ENCODE results near the gene DOCK4. TPM values are rescaled to one million over a fixed set of nuclear protein-coding genes. Genes with fewer than 3 reads are reported as not detected.

DOCK4 gene
- polyA plus RNA-seq, 2 of the 4 experiments (the other 2 are of a cell fraction) = 13.7 to 15.7 TPM

DNA sequence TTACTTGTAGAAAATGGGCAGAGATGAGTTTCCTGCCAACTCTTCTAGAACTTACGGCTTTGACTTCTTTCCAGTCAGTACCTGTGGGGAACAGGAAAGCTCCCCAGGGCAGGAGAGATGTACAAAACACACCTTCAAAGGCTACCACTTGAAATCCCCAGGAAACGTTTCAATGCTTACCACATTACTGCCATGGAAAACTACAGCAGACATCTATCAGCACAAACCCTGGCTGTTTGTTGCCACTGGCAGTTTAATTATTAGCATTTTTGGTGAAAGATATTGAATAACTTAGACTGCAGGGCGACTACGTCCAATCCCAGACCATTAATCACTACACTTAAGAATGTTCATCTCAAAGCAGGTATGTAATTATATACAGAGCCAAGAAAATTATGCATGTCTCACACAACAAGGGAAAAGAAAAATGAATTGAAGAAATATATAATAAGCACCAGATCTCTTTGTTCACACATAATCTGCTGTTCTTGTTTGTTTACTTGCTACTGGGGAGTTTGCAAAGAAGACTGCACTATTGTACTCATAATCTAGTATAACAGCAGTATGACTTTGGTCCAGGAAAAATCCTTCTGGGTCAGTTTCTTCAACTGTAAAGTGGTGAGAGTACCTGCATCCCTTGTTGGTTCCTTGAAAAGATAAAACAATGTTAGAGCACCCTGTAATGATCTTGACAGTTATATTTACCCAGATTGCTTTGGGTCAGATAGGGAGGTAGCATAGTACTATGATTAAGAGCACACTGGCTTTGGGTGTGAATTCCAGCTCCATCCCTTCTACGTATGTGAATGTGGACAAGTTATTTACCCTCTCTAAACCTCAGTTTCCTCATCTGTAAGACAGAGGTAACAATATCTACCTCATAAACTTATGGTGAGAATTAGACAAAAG lies 138.3 kb downstream of the DOCK4 start:
- Histone ChIP-seq H3K4me3 (no peak overlapping the region), H3K9me3 (no peaks in the 10 kb centered on the region), H3K4me2 (peak overlapping the region; percentile 77), H3K27ac (peak overlapping the region; percentile 60 to 72), H3K4me1 (peaks cover 82% of the 10 kb centered on the region)
- FAIRE-seq (peak; percentile 7), DNase-seq (ENCODE audit: low read depth in 1 of 2, low spot score in 1 of 2) (peak in 1 of 2 experiments; percentile 36), ATAC-seq (peak; percentile 71 to 74)
- TF ChIP-seq BHLHE40 (IDR thresholded peaks at IDR 0.05; ENCODE audit: low read depth, low read length) (no peak), FOSL2 (IDR thresholded peaks at IDR 0.05) (no peak), FOSL2 (CRISPR knock-in tag; IDR thresholded peaks at IDR 0.05) (peak; percentile 12; the same call in 1 of the 2 replicates), RARB (CRISPR knock-in tag; IDR thresholded peaks at IDR 0.05) (no peak), EP300 (IDR thresholded peaks at IDR 0.05) (0 out of 5 replicates have a peak, but pooled peaks of 1 of the 2 experiments have one; percentile 13)
- WGBS (ENCODE audit: missing lambda C conversion rate) = 12% methylated on average over 5 of the region's 5 CpGs
- ChIA-PET CTCF (no interaction called here), POLR2A (no interaction called here)

- ChIA-PET POLR2A (no interaction called here), CTCF (no interaction called here)
- Histone ChIP-seq H3K27ac (peak overlapping the region; percentile 60 to 72), H3K9me3 (no peaks in the 10 kb centered on the region), H3K4me3 (no peak overlapping the region), H3K4me2 (peak overlapping the region; percentile 77), H3K4me1 (peaks cover 75% of the 10 kb centered on the region)
- ATAC-seq = peak in 1 of 2 experiments; percentile 38; a peak in 3 of 6 replicates
- no peak for DNase-seq (ENCODE audit: low read depth in 1 of 2, low spot score in 1 of 2)
- WGBS (ENCODE audit: missing lambda C conversion rate) = 18% methylated on average over 2 of the region's 2 CpGs
- TF ChIP-seq FOXS1 (CRISPR knock-in tag; IDR thresholded peaks at IDR 0.05) = no peak
- TF ChIP-seq ZC3H11A (IDR thresholded peaks at IDR 0.05) = no peak
- no peak for TF ChIP-seq FOSL2 (IDR thresholded peaks at IDR 0.05)
- no peak for TF ChIP-seq FOSL2 (CRISPR knock-in tag; IDR thresholded peaks at IDR 0.05)
- no peak for TF ChIP-seq PHF8 (IDR thresholded peaks at IDR 0.05; ENCODE audit: borderline replicate concordance, low read depth)
- TF ChIP-seq ESRRA (IDR thresholded peaks at IDR 0.05; ENCODE audit: borderline replicate concordance, low read length) = no peak
- TF ChIP-seq GATA3 (IDR thresholded peaks at IDR 0.05; ENCODE audit: borderline replicate concordance) = no peak
- TF ChIP-seq CTCF (IDR thresholded peaks at IDR 0.05) = no peak
- no peak for TF ChIP-seq CHD2 (IDR thresholded peaks at IDR 0.05; ENCODE audit: low read length, partially characterized antibody)
- TF ChIP-seq, protein P1, sequence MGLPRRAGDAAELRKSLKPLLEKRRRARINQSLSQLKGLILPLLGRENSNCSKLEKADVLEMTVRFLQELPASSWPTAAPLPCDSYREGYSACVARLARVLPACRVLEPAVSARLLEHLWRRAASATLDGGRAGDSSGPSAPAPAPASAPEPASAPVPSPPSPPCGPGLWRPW (IDR thresholded peaks at IDR 0.05) = no peak
- TF ChIP-seq MAZ (IDR thresholded peaks at IDR 0.05; ENCODE audit: borderline replicate concordance, low read depth, low read length) = no peak
- TF ChIP-seq, protein P2, sequence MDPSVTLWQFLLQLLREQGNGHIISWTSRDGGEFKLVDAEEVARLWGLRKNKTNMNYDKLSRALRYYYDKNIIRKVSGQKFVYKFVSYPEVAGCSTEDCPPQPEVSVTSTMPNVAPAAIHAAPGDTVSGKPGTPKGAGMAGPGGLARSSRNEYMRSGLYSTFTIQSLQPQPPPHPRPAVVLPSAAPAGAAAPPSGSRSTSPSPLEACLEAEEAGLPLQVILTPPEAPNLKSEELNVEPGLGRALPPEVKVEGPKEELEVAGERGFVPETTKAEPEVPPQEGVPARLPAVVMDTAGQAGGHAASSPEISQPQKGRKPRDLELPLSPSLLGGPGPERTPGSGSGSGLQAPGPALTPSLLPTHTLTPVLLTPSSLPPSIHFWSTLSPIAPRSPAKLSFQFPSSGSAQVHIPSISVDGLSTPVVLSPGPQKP (IDR thresholded peaks at IDR 0.05; ENCODE audit: low read depth, low read length) = no peak
- TF ChIP-seq EHMT2 (IDR thresholded peaks at IDR 0.05; ENCODE audit: low read depth) = no peak
- TF ChIP-seq HDAC2 (IDR thresholded peaks at IDR 0.05) = no peak
- TF ChIP-seq BCL3 (IDR thresholded peaks at IDR 0.05) = no peak
- no peak for FAIRE-seq
These were observed 139.0 kb downstream of the DOCK4 start for GRCh38 chr7:112067200-112067599.
